ENCODE measurements around the gene SHISA7.
A peak's percentile ranks its signal among the peaks of the same experiment; 100 is the strongest.
"Not testable (repeated sequence)": the region's sequence is repeated elsewhere in the genome, so short reads cannot be mapped to it uniquely, and the experiment has no call there.

SHISA7 gene

DNA sequence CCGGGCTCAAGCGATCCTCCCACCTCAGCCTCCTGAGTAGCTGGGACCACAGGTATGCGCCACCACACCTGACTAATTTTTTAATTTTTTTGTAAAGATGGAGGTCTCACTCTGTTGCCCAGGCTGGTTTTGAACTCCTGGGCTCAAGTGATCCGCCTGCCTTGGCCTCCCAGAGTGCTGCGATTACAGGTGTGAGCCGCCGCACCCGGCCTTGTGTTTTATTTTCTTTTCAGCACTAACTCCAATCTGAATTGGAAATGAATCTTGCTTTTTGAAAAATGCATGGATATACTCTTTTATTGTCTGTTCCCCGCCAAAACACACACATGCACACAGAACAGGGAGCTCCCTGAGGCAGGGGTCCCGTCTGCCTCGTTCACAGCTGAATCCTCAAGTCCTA lies 19.6 kb upstream of the SHISA7 start:
- DNase-seq, result no peak

GRCh38 chr19:55461974-55462626 lies 19.0 kb upstream of the SHISA7 start:
- no peak for DNase-seq

DNA sequence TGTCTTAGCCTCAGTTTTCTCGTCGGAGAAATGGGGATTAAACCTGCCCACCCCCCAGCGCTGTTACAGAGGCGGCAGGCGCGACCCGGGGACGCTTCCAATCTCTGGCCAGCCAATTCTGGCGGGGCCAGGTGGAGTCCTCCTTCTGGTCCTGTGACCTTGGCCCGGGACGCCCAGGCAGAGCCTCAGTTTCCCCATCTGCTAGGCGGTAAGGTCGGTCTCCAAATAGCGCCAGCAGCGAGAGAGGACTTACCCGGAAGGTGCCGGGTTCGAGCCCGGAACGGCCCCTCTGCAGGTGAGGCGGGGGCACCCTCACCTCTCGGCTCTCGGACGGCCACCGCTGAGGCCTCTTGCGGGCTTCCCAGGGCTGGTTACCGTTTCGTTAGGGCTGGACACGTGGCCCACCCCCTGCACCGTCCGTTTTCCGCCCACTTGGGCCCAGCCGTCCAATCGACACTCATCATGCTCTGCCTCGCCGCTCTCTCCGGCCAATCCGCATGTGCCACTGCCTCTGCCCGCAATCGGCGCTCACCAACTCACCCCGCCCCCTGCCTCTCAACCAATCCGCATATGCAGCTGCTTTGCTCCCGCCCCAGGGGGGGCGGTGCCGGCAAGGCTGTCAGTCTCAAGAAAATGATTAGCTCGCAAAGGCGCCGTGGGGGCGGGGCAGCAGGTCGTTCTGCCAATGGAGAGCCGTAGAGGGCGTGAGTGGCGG lies 18.3 kb upstream of the SHISA7 start, which contains the start of gene ISOC2:
ISOC2 (minus strand) TSS at position 384 of the 715 bp plus-strand sequence. CDS start 5,156 bp downstream, outside the sequence.
- DNase-seq, result peak; percentile 100

- DNase-seq, result peak; percentile 94
These were observed 17.7 kb upstream of the SHISA7 start for GRCh38 chr19:55460670-55461258.

- DNase-seq, result no peak
These were observed 17.0 kb upstream of the SHISA7 start for GRCh38 chr19:55459950-55460657.

DNA sequence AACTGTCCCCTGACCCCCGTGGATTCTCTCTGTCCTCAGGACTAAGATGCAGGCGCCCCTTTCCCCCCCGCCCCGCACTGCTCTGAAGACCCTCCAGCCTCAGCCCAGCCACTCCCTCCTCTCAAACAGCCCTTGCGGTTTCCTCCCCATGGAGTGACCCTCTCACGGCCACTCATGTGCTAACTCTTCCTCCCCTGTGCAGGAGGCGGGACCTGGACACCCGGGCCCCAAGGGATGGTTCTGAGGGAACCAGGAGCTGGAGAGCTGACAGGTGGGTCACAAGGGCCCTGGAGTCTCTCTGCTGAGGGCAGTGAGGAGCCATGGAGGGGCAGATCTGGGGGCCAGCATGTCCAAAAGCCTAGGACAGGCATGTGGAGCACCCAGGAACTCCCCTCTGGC lies 16.4 kb upstream of the SHISA7 start:
- DNase-seq, result no peak

- DNase-seq, result no peak
These were observed 14.8 kb upstream of the SHISA7 start for GRCh38 chr19:55457683-55458457.

- no peak for DNase-seq
These were observed 13.2 kb upstream of the SHISA7 start for GRCh38 chr19:55456347-55456746.

DNA sequence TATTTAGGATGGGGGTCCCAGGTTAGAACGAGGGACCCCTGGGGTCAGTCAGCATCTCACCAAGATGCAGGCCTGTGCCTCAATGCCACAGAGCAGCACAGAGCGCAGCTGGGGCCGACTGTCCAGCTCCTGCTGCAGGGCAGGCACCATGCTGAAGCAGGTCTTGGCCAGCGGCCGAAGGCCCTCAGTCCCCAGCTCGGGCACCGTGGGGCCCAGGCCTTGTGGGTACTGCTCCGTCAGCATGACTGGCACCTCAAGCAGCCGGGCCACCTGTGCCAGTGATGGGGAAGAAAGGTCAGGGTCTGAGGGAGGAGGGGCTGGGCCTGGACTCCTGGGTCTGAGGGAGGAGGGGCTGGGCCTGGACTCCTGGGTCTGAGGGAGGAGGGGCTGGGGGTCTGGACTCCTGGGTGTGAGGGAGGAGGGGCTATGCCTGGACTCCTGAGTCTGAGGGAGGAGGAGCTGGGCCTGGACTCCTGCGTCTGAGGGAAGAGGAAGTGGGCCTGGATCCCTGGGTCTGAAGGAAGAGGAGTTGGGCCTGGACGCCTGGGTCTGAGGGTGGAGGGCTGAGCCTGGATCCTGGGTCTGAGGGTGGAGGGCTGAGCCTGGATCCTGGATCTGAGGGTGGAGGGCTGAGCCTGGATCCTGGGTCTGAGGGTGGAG lies 12.6 kb upstream of the SHISA7 start:
- no peak for DNase-seq

GRCh38 chr19:55454787-55455243 lies 11.7 kb upstream of the SHISA7 start:
- DNase-seq, result no peak

GRCh38 chr19:55453511-55454260 lies 10.6 kb upstream of the SHISA7 start:
- DNase-seq, result no peak

- DNase-seq, result peak; percentile 96
These were observed 9.7 kb upstream of the SHISA7 start for GRCh38 chr19:55452749-55453346.

GRCh38 chr19:55451965-55452748 lies 9.1 kb upstream of the SHISA7 start:
- peak; percentile 50 for DNase-seq

GRCh38 chr19:55451163-55451964 lies 8.3 kb upstream of the SHISA7 start:
- DNase-seq, result no peak

GRCh38 chr19:55449469-55449868 lies 6.4 kb upstream of the SHISA7 start:
- DNase-seq, result no peak

DNA sequence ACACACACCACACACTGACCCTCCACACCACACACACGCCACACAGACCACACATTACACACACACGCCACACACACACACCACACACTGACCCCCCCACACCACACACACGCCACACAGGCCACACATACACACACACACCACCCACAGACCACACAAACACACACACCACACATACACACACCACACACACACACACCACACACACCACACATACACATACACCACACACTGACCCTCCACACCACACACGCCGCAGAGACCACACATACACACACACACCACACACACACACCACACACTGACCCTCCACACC lies 5.0 kb upstream of the SHISA7 start:
- not testable (repeated sequence) for DNase-seq

DNA sequence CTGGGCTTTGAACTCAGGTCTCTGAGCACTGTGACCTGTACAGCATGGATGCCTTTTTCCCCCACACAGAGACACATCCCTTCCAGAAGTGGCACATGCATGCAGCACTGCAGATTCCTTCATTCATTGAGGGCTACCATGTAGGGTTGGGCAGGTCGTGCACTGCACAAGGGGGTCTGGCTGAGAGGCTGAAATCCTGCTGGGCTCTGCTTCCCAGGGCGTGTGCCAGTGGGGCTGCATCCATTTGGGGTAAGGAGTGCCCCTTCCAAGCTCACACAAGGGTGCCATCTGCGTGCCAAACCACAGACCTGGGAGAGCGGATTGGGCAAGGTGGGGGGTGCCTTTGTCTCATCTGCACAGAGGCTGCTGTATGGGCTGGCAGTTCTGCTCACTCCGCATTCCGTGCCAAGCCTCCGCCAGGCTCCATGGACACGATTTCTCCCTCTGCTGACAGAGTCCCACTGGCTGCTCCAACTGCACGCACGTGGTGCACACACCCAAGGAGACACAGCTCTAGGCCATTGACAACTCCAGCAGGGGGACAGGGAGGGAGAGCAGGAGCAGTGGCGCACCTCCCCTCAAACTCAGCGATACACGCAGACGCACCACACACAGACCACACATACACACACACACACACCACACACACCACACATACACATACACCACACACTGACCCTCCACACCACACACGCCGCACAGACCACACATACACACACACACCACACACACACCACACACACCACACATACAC lies 4.5 kb upstream of the SHISA7 start:
- no peak for DNase-seq

- DNase-seq, result no peak
These were observed 3.0 kb upstream of the SHISA7 start for GRCh38 chr19:55446060-55446459.

Data from right hindlimb (tissue), 1 donor.